Frontal cortex (tissue), 4 donors: ENCODE data around the gene BIRC2. TPM values are rescaled to one million over a fixed set of nuclear protein-coding genes. Genes with fewer than 3 reads are reported as not detected.
"Not testable (repeated sequence)": the region's sequence is repeated elsewhere in the genome, so short reads cannot be mapped to it uniquely, and the experiment has no call there.

Experiments
- DNase-seq, 2 donors: peaks; one replicate each; pipeline ENCODE4 v3.0.0; 2012; ENCODE audit warnings: low spot score in 2 of 2
- FAIRE-seq: peaks from 2 replicates; lab custom pipeline; 2012; peaks lifted over from hg19 to GRCh38; lab: Jason Lieb, UNC
- total RNA-seq: library from RNA; depleted of rRNA; stranded (reverse); fragments of >200 nt; gene quantifications from one replicate; pipeline ENCODE4 v1.2.3, GENCODE V29; 2014
- donor health status: control.
- donor health status: control.
- donor health status: control.

BIRC2 gene
- total RNA-seq, 1 donor from 2014 or later = 144 TPM

DNA sequence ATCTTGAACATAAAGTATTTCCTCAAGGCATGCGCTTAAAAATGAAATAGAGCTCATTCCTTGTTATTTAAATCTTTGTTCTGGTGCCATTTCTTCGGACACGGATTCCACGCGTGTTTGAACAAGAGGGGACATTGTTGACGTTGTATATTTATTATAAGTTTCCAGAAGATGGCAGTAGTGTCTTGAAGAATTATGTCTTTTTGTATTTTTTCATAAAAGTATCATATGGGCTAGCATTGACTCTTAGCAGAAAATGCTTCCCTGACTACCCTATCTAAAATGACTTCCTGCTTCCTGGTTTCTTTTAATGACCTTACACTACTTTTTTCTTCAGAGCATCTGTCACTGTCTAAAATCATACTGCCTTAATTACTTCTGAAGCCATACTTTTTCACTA is 20.4 kb downstream of the BIRC2 start:
- peak; percentile 44 for FAIRE-seq
- peak in 1 of 2 donors; percentile 30 for DNase-seq

DNA sequence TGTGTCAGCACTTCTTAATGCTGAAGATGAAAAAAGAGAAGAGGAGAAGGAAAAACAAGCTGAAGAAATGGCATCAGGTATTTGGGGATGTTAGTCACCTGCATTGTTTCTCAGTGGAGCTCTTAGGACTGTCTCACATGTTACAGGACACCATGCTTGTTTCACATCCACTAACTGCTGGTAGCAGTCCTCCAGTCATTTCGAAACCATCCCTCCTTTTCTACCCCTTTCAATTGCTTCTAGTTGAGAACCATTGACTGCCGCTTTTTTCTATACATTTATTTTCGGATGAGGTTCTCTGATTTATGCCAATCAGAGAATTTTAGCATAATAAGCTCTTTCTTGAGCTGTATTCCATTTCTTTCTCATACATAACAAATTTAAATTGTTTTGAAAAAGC is 21.5 kb downstream of the BIRC2 start:
- FAIRE-seq (no peak), DNase-seq (no peak)

DNA sequence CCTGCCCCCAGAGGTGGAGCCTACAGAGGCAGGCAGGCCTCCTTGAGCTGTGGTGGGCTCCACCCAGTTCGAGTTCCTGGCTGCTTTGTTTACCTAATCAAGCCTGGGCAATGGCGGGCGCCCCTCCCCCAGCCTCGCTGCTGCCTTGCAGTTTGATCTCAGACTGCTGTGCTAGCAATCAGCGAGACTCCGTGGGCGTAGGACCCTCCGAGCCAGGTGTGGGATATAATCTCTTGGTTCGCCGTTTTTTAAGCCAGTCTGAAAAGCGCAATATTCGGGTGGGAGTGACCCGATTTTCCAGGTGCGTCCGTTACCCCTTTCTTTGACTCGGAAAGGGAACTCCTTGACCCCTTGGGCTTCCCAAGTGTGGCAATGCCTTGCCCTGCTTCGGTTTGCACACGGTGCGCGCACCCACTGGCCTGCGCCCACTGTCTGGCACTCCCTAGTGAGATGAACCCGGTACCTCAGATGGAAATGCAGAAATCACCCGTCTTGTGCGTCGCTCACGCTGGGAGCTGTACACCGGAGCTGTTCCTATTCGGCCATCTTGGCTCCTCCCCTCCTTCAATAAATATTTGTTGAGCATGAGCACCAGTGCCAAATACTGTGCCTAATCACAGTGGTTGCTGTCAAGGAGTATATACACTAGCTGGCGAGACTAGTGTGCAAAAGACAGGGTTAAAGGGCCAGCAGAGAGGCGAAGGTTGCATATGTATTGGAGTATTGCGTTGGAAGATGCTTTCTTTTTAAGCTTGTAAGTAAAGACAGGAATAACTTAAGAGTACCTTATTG is 27.8 kb downstream of the BIRC2 start:
- not testable (repeated sequence) for DNase-seq, FAIRE-seq

DNA sequence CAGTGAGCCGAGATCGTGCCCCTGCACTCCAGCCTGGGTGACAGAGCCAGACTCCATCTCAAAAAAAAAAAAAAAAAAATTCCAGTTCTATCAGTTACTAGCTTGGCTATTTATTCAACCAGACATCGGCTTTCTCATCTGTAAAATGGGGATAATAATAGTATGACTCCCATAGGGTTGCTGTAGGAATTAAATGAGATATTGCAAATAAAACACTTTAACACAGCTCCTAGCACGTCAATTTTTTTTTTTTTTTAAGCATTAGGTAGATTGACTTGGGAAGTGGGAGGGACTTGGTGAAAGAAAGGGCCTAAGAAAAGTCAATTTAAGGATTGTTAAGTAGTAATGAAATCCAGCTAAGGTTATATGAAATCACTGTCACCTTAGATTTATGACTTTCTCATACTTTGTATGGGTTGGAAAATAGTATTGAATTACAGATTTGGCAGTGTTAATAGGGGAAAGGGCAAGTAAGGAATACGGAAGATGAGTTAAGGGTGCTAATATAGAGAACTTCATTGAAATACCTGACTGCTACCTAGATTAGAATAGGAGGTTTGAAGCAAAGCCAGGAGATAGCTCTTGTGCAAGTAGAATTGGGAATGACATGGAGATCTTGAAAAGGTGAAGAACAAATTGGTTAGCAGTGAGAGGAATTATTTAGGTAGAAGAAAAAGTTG is 28.8 kb downstream of the BIRC2 start:
- DNase-seq (no peak), FAIRE-seq (no peak)

DNA sequence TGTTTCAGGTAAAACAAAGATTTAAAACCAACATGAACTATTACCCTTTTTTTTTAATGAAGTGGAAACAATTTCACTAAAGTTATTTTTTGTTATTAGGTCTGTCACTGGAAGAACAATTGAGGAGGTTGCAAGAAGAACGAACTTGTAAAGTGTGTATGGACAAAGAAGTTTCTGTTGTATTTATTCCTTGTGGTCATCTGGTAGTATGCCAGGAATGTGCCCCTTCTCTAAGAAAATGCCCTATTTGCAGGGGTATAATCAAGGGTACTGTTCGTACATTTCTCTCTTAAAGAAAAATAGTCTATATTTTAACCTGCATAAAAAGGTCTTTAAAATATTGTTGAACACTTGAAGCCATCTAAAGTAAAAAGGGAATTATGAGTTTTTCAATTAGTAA is 30.9 kb downstream of the BIRC2 start:
- FAIRE-seq (no peak), DNase-seq (no peak)

DNA sequence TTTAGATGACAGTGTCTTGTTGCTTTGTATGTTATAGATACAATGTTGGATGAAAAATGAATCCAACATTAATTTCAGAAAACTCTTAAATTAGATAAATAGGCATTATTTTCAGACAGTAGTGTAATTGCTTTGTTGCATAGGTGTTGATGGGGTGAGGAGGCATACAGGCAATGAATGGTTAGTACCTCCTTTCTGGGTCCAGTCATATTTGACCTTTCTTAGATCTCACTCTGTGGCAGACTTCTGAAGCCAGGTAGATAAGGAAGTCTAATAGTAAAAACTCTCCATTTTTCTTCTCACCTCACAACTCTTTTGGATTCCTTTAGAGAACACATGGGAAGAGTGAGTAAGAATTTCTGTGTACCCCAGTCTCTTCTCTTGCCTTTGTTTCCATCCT is 31.8 kb downstream of the BIRC2 start:
- no peak for DNase-seq
- FAIRE-seq = no peak

DNA sequence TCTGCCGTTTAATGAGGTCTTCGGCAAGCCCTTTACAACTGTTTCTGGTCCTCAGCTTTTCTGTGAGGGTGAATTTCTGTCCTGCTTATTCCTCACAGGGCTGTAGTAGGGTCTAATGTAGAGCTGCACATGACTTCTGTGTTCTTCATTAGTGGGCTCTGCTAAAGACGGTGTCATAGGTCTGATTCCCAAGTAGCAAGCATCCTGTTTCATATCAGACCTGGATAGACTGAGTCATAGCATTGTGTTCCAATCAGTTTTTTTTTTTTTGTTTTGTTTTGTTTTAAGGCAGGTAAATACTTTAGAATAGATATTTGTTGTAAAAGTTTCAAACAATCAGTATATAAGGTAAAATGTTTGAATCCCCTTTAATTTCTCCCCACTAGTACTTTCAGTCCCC is 35.4 kb downstream of the BIRC2 start:
- DNase-seq (no peak), FAIRE-seq (no peak)

DNA sequence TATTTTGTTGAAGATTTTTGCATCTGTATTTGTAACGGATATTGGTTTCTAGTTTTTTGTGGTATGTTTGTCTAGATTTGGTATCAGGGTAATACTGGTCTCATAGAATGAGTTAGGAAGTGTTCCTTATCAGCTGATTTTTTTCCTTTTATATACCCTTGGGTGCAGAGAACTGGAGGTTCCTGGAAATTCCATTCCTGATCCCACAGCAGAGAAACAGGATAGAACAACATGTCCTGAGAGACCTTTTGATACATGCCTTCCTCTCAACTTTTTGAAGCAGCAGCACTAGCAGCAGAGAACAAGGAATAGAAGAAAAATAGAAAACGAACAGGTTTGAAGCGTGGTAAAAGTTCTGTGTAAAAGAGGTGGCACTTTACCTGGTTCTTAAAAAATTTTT is 36.8 kb downstream of the BIRC2 start:
- no peak for DNase-seq

DNA sequence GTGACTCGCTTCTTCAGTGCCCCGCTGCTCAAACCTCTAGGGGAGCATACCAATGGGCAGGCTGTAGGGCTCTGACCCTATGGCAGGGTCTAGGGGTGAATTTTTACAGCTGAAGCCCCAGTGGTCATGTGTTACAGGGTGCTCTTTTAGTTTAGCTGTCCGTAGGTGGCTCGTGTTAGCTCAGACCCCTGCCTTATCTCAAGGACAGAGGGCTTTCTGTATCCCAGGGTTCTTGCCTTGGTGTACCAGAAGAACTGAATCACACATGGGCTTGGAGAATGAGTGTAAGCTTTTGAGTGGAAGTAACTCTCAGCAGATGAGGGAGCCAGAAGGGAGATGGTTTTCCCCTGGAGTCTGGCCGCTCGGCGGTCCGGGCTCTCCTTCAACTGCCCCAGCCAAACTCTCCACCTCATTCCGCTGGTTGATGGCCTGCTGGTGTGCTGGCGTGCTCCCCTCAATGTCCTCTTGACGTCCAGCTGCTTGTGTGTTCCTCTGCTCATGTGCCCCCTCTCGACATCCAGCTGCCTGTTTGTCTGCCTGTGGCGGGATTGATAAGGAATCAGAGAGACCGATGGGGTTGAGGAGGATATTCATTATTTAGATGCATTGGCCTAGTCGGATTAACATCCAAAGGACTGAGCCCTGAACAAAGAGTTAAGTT is 37.5 kb downstream of the BIRC2 start:
- FAIRE-seq (no peak), DNase-seq (no peak)

More for the DNA sequence above, 36.8 kb downstream of the BIRC2 start:
- no peak for FAIRE-seq

DNA sequence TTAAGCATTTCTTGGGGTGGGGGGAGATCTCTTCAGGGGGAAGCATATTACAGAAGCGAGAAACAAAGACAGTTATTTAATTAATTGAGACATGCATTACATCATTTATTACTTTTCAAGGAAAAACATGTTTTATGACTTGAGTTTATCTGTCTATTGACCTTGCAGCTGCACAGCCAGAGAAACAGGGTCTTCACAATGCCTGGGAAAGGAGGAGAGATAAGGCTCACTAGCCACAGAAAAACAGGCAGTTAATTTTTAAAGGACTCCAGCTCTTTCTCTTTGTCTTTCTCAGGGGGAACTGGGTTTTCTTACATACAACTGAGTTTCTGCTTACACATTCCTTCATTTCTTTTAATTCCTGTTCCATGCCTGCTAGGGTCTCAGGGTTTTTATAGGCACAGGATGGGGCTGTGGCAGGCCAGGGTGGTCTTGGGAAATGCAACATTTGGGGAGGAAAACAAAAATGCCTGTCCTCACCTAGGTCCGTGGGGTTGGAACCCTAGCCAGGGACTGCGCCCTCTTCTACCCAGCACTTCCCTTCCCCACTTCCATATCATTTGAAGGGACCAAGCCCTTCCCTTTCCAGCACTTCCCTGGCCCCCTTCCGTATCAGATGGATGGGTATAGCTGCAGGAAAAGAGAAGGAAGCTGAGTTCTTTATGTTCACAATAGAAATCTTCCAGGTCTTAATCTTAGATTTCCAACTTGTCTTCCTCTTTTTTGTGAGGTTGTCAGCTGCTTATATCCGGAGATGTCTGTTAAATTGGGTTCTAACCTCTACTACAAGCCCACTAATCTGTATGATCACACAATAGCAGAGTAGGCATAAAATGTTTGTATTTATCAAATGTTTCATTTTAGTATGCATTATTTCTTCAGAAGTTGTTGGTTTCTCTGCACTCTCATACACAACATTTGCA is 38.3 kb downstream of the BIRC2 start:
- DNase-seq = no peak
- FAIRE-seq = no peak

DNA sequence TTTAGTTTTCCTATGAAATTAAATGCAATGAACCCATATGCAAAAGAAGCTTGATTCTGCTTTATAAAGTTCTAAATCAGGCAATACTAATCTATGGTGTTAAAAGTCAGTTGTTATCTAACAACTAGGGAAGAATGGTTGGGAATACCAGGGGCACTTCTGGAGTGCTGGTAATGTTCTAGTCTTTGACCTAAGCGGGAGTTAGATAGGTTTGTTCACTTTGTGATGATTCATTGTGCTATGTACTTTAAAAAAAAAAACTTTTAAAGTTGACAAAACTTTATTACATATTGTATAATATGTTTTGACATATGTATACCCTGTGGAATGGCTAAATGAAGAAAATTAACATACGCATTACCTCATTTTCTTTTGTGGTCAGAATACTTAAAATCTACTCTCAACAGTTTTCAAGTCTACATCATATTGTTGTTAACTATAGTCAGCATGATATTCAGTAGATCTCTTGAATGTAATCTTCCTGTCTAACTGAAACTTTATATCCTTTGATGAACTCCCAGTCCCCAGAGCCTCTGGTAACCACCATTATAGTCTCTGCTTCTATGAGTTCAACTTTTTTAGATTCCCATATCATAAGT is 39.2 kb downstream of the BIRC2 start:
- FAIRE-seq = no peak

DNA sequence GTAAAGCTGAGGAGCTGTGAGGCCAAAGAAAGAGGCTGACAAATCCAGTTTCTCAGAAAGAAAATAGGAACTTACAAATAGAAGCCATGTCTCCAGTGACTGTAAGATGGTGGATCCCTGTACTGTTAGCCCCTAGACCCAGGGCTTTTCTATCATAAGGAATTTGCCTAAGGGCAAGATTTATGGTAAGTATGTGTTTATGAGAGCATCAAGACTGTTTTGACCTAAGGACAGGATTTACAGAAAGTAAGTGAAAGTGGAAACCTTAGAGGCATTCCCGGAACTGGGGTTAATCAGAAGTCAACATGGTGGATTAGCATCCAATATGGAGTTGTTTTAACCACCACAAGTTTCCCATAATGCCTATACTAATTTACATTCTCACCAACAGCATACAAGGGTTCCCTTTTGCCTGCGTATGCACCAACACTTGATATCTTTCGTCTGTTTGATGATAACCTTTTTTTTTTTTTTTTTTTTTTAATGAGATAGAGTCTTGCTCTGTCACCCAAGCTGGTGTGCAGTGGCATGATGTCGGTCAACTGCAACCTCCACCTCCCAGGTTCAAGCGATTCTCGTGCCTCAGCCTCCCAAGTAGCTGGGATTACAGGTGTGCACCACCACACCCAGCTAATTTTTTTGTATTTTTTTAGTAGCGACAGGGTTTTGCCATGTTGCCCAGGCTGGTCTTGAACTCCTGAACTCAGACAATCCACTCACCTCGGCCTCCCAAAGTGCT is 40.2 kb downstream of the BIRC2 start:
- DNase-seq = no peak
- FAIRE-seq = no peak

More for the DNA sequence above, 39.2 kb downstream of the BIRC2 start:
- no peak for DNase-seq

DNA sequence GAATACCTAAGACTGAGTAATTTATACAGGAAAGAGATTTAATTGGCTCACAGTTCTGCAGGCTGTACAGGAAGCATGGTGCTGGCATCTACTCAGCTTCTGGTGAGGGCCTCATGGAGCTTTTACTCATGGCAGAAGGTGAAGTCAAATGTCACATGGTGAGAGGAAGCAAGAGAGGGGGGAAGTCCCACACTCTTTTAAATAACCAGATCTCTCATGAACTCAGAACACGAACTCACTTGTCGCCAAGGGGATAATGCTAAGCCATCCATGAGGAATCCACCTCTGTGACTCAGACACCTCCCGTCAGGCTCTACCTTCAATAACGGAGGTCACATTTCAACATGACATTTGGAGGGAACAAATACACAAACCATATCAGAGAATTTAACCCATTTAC is 42.2 kb downstream of the BIRC2 start:
- no peak for DNase-seq
- FAIRE-seq = no peak

DNA sequence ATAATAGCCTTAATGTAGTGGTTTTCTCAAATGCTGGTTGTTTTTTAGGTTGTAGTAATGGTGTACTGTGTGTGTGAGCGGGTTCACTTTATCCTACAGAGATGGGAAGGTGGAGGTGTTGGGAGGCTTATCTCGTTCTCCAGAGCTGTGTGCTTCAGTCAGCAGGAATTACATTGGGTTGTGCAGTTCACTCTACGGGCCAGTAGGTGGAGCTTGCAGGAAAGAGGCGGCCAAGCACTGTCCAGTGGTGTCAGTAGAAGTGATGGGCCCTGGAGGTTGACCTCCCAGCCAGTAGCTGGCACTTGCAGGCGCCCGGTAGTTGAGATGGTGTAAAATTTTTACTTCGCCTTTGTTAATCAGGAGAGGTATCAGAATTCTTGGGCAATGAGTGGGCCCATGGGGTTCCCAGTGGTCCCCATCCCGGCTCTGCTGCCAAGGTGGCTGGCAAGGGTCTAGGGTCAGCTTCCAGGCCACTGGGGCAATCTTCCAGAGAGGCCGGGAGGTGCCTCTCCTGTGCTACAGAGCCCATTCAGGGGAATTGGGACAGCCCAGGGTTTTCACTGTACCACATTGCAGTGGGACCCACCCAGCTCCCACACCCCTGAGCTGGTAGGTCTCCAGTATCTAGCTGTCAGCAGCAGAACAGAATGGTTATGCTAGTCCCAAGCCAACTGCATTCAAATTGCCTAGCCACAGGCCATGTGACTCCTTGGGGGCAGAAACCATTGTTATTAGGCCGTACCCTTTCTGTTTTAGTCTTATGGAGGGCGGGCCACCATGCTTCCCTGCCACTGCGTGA is 43.9 kb downstream of the BIRC2 start:
- FAIRE-seq (no peak), DNase-seq (peak; percentile 28 to 51)

DNA sequence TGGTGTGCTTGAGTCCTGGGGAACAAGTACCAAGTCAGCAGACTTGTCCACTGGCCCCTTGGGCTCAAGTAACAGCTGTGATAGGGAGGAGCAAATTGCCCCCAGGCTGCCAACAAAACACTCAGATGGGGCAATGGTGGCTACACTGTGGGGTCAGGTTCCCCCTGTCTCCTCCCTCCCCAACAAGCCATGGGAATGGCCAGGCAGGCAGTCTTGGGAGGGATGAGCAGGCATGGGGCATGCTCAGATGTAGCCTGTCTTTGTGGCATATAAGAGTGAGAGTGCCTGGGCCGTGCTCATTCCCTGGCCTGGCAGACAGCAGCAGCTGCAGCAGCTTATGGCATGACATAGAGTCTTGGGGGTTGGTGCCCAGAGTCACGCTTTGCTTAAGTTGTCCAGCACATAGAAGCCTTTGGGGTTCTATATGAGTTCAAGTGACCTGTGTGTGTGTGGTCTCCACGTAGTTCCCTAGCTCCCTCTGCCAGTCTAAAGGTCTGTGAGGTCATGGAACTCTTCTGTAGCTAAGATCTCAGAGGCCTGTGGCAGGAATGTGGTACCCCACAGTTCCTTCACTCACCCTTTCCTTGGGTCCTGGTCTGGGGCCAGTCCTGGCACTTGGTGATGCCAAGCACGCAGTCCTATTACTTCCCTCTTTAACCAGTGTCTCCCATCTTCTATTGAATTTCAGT is 44.7 kb downstream of the BIRC2 start:
- no peak for FAIRE-seq
- no peak for DNase-seq

DNA sequence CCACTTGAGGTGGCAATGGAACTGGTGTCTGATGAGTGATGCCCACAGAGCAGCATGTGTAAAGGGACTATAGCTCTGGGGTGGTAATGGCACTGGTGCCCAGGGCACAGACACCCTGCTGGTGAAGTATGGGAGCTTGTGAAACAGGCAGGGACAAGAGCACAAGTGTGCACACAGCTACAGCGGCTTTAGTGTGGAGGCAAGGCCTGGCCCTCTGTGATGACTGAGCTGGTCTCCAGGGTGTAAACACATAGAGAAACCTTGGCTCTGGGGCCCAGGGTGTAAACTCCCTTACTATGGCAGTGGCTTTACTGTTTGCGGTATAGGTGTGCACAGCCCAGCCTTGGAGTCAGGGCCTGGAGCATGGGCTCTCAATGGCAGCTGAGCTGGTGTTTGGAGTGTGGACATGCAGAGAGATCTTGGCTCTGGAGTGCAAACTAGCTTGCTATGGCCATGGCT is 46.3 kb downstream of the BIRC2 start:
- DNase-seq (no peak), FAIRE-seq (no peak)

DNA sequence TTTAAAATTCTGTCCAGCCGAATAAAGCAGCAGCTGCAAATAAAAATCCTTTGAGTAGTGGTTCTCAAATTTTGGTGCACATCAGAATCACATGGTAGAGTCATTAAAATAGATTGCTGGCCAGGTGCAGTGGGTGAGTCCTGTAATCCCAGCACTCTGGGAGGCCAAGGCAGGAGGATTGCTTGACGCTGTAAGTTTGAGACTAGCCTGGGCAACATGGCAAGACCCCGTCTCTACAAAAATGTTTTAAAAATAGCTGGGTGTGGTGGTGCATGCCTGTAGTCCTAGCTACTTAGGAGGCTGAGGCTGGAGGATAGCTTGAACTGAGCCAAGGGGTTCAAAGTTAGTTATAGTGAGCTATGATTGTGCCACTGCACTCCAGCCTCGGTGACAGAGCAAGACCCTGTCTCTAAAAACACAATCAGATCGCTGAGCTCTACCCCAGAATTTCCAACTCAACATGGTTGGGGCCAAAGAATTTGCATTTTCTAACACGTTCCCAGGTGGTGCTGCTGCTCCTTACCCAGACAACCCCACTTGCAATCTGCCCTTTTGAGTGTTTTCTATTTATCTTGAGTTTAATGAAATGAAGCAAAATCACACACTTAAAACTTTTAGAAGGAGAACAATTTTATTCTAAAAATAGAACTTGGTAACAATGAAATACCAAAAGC is 48.8 kb downstream of the BIRC2 start:
- FAIRE-seq (peak; percentile 39), DNase-seq (no peak)
